ENCODE data around the gene FAM181A.
A peak's percentile ranks its signal among the peaks of the same experiment; 100 is the strongest.

The FAM181A gene

GRCh38 chr14:93962701-93963601 is 35.8 kb downstream of the FAM181A start:
- DNase-seq (ENCODE audit: low read depth, low spot score) = no peak

GRCh38 chr14:93963692-93964091 is 36.5 kb downstream of the FAM181A start:
- DNase-seq (ENCODE audit: low read depth, low spot score) = no peak

- no peak for DNase-seq (ENCODE audit: low read depth, low spot score)
Observed at GRCh38 chr14:93964281-93964680, 37.1 kb downstream of the FAM181A start.

- no peak for DNase-seq (ENCODE audit: low read depth, low spot score)
Observed at GRCh38 chr14:93964820-93965286, 37.7 kb downstream of the FAM181A start.

- no peak for DNase-seq (ENCODE audit: low read depth, low spot score)
Observed at GRCh38 chr14:93965287-93965821, 38.2 kb downstream of the FAM181A start.

- no peak for DNase-seq (ENCODE audit: low read depth, low spot score)
Observed at GRCh38 chr14:93965946-93966474, 38.9 kb downstream of the FAM181A start.

- no peak for DNase-seq (ENCODE audit: low read depth, low spot score)
Observed at GRCh38 chr14:93967637-93968250, 40.6 kb downstream of the FAM181A start.

- no peak for DNase-seq (ENCODE audit: low read depth, low spot score)
Observed at GRCh38 chr14:93969082-93969828, 42.1 kb downstream of the FAM181A start.

GRCh38 chr14:93970585-93970964 is 43.4 kb downstream of the FAM181A start:
- peak; percentile 51 for DNase-seq (ENCODE audit: low read depth, low spot score)

- no peak for DNase-seq (ENCODE audit: low read depth, low spot score)
Observed at GRCh38 chr14:93970965-93971634, 44.0 kb downstream of the FAM181A start.

GRCh38 chr14:93971635-93972027 is 44.5 kb downstream of the FAM181A start:
- no peak for DNase-seq (ENCODE audit: low read depth, low spot score)

- no peak for DNase-seq (ENCODE audit: low read depth, low spot score)
Observed at GRCh38 chr14:93972618-93973205, 45.6 kb downstream of the FAM181A start.

GRCh38 chr14:93973607-93974006 is 46.5 kb downstream of the FAM181A start:
- no peak for DNase-seq (ENCODE audit: low read depth, low spot score)

GRCh38 chr14:93974299-93974698 is 47.2 kb downstream of the FAM181A start:
- DNase-seq (ENCODE audit: low read depth, low spot score) = no peak

GRCh38 chr14:93974833-93975232 is 47.7 kb downstream of the FAM181A start:
- no peak for DNase-seq (ENCODE audit: low read depth, low spot score)

- no peak for DNase-seq (ENCODE audit: low read depth, low spot score)
Observed at GRCh38 chr14:93975791-93976476, 48.8 kb downstream of the FAM181A start.

- no peak for DNase-seq (ENCODE audit: low read depth, low spot score)
Observed at GRCh38 chr14:93976477-93977057, 49.4 kb downstream of the FAM181A start, which contains the start of gene ASB2. Gene ASB2 (minus strand): TSS chr14:93976570. CDS start chr14:93964539, 12,031 bp downstream.

GRCh38 chr14:93977171-93977570 is 50.0 kb downstream of the FAM181A start:
- DNase-seq (ENCODE audit: low read depth, low spot score) = no peak

- DNase-seq (ENCODE audit: low read depth, low spot score) = peak; percentile 63
Observed at GRCh38 chr14:93977790-93978581, 50.8 kb downstream of the FAM181A start.

All from activated CD4-positive, CD25-positive, alpha-beta regulatory T cell treated with anti-CD3 and anti-CD28 coated beads, Interleukin-2, amount 50 U/mL, for 16 hours (primary cell).